ENCODE results near the gene LCK. TPM values are rescaled to one million over a fixed set of nuclear protein-coding genes. Genes with fewer than 3 reads are reported as not detected.

LCK gene

DNA sequence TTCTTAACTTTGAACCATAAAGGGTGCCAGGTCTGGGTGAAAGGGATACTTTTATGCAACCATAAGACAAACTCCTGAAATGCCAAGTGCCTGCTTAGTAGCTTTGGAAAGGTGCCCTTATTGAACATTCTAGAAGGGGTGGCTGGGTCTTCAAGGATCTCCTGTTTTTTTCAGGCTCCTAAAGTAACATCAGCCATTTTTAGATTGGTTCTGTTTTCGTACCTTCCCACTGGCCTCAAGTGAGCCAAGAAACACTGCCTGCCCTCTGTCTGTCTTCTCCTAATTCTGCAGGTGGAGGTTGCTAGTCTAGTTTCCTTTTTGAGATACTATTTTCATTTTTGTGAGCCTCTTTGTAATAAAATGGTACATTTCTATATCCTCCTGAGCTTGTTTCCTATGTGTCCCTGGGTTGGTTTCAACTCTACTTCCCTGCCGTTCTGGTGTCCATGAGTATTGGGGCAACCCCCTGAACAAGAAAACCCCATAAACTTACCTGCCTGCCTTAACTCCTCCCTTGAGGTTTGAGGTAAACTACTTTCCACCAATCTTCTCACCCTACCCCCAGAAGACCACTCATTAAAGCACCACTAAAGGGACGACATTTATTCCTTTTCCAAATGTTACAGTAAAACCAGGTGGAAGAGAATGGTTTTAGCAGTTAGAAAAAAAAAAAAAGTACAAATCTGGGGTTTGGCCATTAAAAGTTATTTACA lies 82.3 kb downstream of the LCK start:
- Histone ChIP-seq H3K79me2 (ENCODE audit: control insufficient read depth, insufficient read depth, low read length) (peaks cover 24% of the 10 kb centered on the region), H3K27me3 (ENCODE audit: insufficient read depth, low read length, poor library complexity) (no peaks in the 10 kb centered on the region), H3K4me1 (ENCODE audit: control insufficient read depth, low read depth, low read length) (peaks cover 10% of the 10 kb centered on the region), H3K27ac (ENCODE audit: low read depth, low read length) (no peak overlapping the region), H2BK15ac (replicated peaks; ENCODE audit: low read depth) (no peak overlapping the region), H3K4me3 (ENCODE audit: low read length) (no peak overlapping the region), H3K4ac (ENCODE audit: low read depth, low read length) (no peak overlapping the region), H3K36me3 (ENCODE audit: control insufficient read depth, insufficient read depth, low read length) (peaks cover 9% of the 10 kb centered on the region), H3K9ac (ENCODE audit: low read length) (no peak overlapping the region), H2BK5ac (ENCODE audit: low read length) (no peak overlapping the region), H2AK5ac (ENCODE audit: low read length) (no peak overlapping the region), H3K79me1 (ENCODE audit: low read length) (peaks cover 12% of the 10 kb centered on the region), H2BK120ac (ENCODE audit: low read depth, low read length) (no peak overlapping the region), H3K56ac (ENCODE audit: low read length) (no peak overlapping the region), H4K8ac (ENCODE audit: low read depth, low read length) (no peak overlapping the region), H3K18ac (ENCODE audit: low read length) (no peak overlapping the region), H3K23ac (ENCODE audit: low read length) (no peak overlapping the region), H4K5ac (ENCODE audit: low read length) (no peak overlapping the region), H3K4me2 (ENCODE audit: low read length) (peak overlapping the region; percentile 11)
- WGBS (ENCODE audit: extremely low coverage, insufficient coverage, low lambda C conversion rate): no CpG with 5 or more reads among the region's 3 CpGs
- no peak for DNase-seq

DNA sequence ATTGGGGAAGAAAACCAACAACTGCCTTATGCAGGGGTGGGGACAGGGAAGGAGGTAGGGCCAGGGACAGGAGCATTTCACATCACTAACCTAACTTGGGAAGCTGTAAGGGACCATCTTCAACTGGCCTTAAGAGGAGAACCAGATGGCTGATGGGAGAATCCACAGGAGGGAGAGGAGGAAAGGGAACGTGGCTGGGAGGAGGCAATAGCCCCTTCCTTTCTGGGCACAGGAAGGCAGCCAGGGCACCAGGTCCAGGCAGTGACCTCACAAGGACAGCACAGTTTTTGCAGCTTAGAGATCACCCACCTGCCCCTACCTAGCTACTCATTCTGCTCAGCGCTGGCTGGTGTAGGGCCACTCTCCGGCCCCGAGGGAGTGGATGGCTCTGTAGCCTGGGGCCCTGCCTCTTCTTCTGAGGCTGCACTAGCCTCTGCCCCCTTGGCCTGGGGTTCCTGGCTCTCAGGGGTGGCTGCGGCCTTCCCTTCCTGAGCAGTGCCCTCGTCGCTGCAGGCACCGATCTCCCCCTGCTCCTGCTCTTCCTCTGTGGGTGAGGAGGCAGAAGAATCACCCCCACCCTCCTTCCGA lies 83.3 kb downstream of the LCK start:
- Histone ChIP-seq H2BK120ac (ENCODE audit: low read depth, low read length) (no peak overlapping the region), H3K9ac (ENCODE audit: low read length) (peak overlapping the region; percentile 98), H3K4ac (ENCODE audit: low read depth, low read length) (no peak overlapping the region), H3K18ac (ENCODE audit: low read length) (no peak overlapping the region), H4K5ac (ENCODE audit: low read length) (no peak overlapping the region), H3K23ac (ENCODE audit: low read length) (peak overlapping the region; percentile 66), H2BK15ac (replicated peaks; ENCODE audit: low read depth) (no peak overlapping the region), H3K4me1 (ENCODE audit: control insufficient read depth, low read depth, low read length) (peaks cover 10% of the 10 kb centered on the region), H3K4me3 (ENCODE audit: low read length) (peak overlapping the region; percentile 96), H4K8ac (ENCODE audit: low read depth, low read length) (no peak overlapping the region), H3K36me3 (ENCODE audit: control insufficient read depth, insufficient read depth, low read length) (peaks cover 9% of the 10 kb centered on the region), H3K27me3 (ENCODE audit: insufficient read depth, low read length, poor library complexity) (no peaks in the 10 kb centered on the region), H3K27ac (ENCODE audit: low read depth, low read length) (peak overlapping the region; percentile 18), H3K79me1 (ENCODE audit: low read length) (peaks cover 12% of the 10 kb centered on the region), H2AK5ac (ENCODE audit: low read length) (peak overlapping the region; percentile 48), H2BK5ac (ENCODE audit: low read length) (no peak overlapping the region), H3K4me2 (ENCODE audit: low read length) (peak overlapping the region; percentile 72), H3K79me2 (ENCODE audit: control insufficient read depth, insufficient read depth, low read length) (peaks cover 24% of the 10 kb centered on the region), H3K56ac (ENCODE audit: low read length) (peak overlapping the region; percentile 97)
- no CpG with 5 or more reads among the region's 9 CpGs for WGBS (ENCODE audit: extremely low coverage, insufficient coverage, low lambda C conversion rate)
- peak; percentile 54 for DNase-seq

DNA sequence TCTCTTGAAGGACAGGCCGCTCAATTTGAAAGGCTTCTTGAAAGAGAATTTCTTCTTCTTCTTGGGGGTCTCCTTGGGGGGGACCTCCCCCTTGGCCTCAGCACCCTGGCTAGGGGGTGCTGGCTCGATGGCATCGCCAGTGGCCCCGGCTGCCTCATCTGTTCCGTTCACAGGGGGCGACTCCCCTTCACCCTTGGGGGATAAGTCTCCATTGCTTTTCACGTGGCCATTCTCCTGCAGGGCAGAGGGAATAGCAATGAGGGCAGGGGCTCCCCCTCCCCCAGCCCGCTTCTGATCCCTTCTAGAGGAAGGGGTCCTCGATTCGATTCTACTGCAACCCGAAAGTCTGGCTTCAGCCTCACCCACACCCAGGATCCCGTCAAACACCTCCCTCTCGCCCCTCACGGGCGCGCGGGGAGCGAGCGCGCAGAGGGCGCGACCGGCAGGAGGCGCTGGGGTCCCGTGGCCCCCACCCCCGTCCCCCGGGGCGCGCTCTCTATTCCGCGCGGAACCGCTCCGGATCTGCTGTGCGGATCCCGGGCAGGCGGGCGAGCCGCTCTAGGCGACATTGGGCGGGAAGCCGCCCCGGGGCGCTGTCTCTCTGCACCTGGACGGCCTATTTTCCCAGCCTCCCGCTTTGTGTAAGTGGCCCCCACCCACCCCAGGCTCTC lies 83.9 kb downstream of the LCK start:
- H3K4ac ChIP-seq (ENCODE audit: low read depth, low read length): peak overlapping the region; percentile 98
- peak overlapping the region; percentile 72 for H3K4me2 ChIP-seq (ENCODE audit: low read length)
- H3K27ac ChIP-seq (ENCODE audit: low read depth, low read length): peak overlapping the region; percentile 62
- H4K8ac ChIP-seq (ENCODE audit: low read depth, low read length): peak overlapping the region; percentile 91
- H2BK15ac ChIP-seq (replicated peaks; ENCODE audit: low read depth): no peak overlapping the region
- H3K18ac ChIP-seq (ENCODE audit: low read length): peak overlapping the region; percentile 95
- peak overlapping the region; percentile 98 for H3K9ac ChIP-seq (ENCODE audit: low read length)
- peak; percentile 37 for DNase-seq
- H3K79me1 ChIP-seq (ENCODE audit: low read length): peaks cover 12% of the 10 kb centered on the region
- peaks cover 24% of the 10 kb centered on the region for H3K79me2 ChIP-seq (ENCODE audit: control insufficient read depth, insufficient read depth, low read length)
- H3K4me3 ChIP-seq (ENCODE audit: low read length): peak overlapping the region; percentile 96
- H2BK5ac ChIP-seq (ENCODE audit: low read length): no peak overlapping the region
- H3K4me1 ChIP-seq (ENCODE audit: control insufficient read depth, low read depth, low read length): peaks cover 10% of the 10 kb centered on the region
- WGBS (ENCODE audit: extremely low coverage, insufficient coverage, low lambda C conversion rate): no CpG with 5 or more reads among the region's 46 CpGs
- H2AK5ac ChIP-seq (ENCODE audit: low read length): peak overlapping the region; percentile 48
- no peak overlapping the region for H4K5ac ChIP-seq (ENCODE audit: low read length)
- H2BK120ac ChIP-seq (ENCODE audit: low read depth, low read length): peak overlapping the region; percentile 76
- no peaks in the 10 kb centered on the region for H3K27me3 ChIP-seq (ENCODE audit: insufficient read depth, low read length, poor library complexity)
- H3K36me3 ChIP-seq (ENCODE audit: control insufficient read depth, insufficient read depth, low read length): peaks cover 9% of the 10 kb centered on the region
- H3K56ac ChIP-seq (ENCODE audit: low read length): peak overlapping the region; percentile 97
- H3K23ac ChIP-seq (ENCODE audit: low read length): peak overlapping the region; percentile 45

DNA sequence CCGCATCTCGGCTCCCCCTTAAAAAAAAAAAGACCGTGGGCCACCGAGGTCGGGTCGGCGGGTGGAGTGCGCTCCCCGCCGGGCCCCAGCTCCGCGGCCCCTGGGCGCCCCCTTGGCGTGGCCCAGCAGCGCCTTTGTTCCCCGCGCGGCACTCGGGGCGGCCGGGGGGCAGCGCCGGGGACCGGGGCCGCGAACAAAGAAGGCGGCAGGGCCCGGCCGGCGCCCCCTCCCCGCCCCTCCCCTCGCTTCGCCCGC lies 84.4 kb downstream of the LCK start:
- H3K9ac ChIP-seq (ENCODE audit: low read length): peak overlapping the region; percentile 98
- H3K4me2 ChIP-seq (ENCODE audit: low read length): no peak overlapping the region
- H3K4me3 ChIP-seq (ENCODE audit: low read length): peak overlapping the region; percentile 96
- H3K56ac ChIP-seq (ENCODE audit: low read length): peak overlapping the region; percentile 97
- H2BK15ac ChIP-seq (replicated peaks; ENCODE audit: low read depth): no peak overlapping the region
- peaks cover 10% of the 10 kb centered on the region for H3K4me1 ChIP-seq (ENCODE audit: control insufficient read depth, low read depth, low read length)
- H3K4ac ChIP-seq (ENCODE audit: low read depth, low read length): peak overlapping the region; percentile 98
- H3K79me2 ChIP-seq (ENCODE audit: control insufficient read depth, insufficient read depth, low read length): peaks cover 24% of the 10 kb centered on the region
- H2BK120ac ChIP-seq (ENCODE audit: low read depth, low read length): peak overlapping the region; percentile 76
- H4K5ac ChIP-seq (ENCODE audit: low read length): no peak overlapping the region
- peaks cover 12% of the 10 kb centered on the region for H3K79me1 ChIP-seq (ENCODE audit: low read length)
- no peak overlapping the region for H2AK5ac ChIP-seq (ENCODE audit: low read length)
- H4K8ac ChIP-seq (ENCODE audit: low read depth, low read length): peak overlapping the region; percentile 91
- H3K23ac ChIP-seq (ENCODE audit: low read length): no peak overlapping the region
- H3K36me3 ChIP-seq (ENCODE audit: control insufficient read depth, insufficient read depth, low read length): peaks cover 9% of the 10 kb centered on the region
- DNase-seq: no peak
- H3K27me3 ChIP-seq (ENCODE audit: insufficient read depth, low read length, poor library complexity): no peaks in the 10 kb centered on the region
- peak overlapping the region; percentile 62 for H3K27ac ChIP-seq (ENCODE audit: low read depth, low read length)
- no peak overlapping the region for H2BK5ac ChIP-seq (ENCODE audit: low read length)
- WGBS (ENCODE audit: extremely low coverage, insufficient coverage, low lambda C conversion rate): no CpG with 5 or more reads among the region's 34 CpGs
- peak overlapping the region; percentile 95 for H3K18ac ChIP-seq (ENCODE audit: low read length)

Small RNA genes within 50 kb of the gene (small RNA-seq; reads per million reads assigned to genes)
- gene RF00017 (ENCODE audit: insufficient read depth) (not detected), gene RF00019 (ENCODE audit: insufficient read depth) (not detected)

Measured in mesendoderm (in vitro differentiated cells).